Measurements from ENCODE around the gene SENP3.

Gene SENP3

GRCh38 chr17:7557147-7557764, 4.5 kb upstream of the SENP3 start:
- DNase-seq: no peak
- Histone ChIP-seq H3K36me3 (peaks cover 6% of the 10 kb centered on the region; the same call in 1 of the 2 replicates), H3K27ac (no peak overlapping the region), H3K4me3 (ENCODE audit: low read depth, low read length) (no peak overlapping the region), H3K27me3 (ENCODE audit: insufficient read depth, low read depth, severe bottlenecking) (no peaks in the 10 kb centered on the region), H3K9me3 (ENCODE audit: severe bottlenecking) (no peaks in the 10 kb centered on the region)
- TF ChIP-seq CTCF (IDR thresholded peaks at IDR 0.05; ENCODE audit: low read depth, low read length): no peak

GRCh38 chr17:7557775-7558543, 3.8 kb upstream of the SENP3 start:
- Histone ChIP-seq H3K27ac (no peak overlapping the region), H3K27me3 (ENCODE audit: insufficient read depth, low read depth, severe bottlenecking) (no peaks in the 10 kb centered on the region), H3K9me3 (ENCODE audit: severe bottlenecking) (no peaks in the 10 kb centered on the region), H3K36me3 (peaks cover 9% of the 10 kb centered on the region), H3K4me3 (ENCODE audit: low read depth, low read length) (no peak overlapping the region)
- no peak for TF ChIP-seq CTCF (IDR thresholded peaks at IDR 0.05; ENCODE audit: low read depth, low read length)
- peak; percentile 30 for DNase-seq

- H3K27ac ChIP-seq: no peak within 1 kb of the TSS
- no peak within 1 kb of the TSS for H3K4me3 ChIP-seq (ENCODE audit: low read depth, low read length)
- no peak for TF ChIP-seq CTCF (IDR thresholded peaks at IDR 0.05; ENCODE audit: low read depth, low read length)
These were observed 3.0 kb upstream of the SENP3 start, which contains the start of gene TNFSF13 for GRCh38 chr17:7558544-7559319. TNFSF13 (plus strand) TSS chr17:7558750; CDS start chr17:7559040, 290 bp downstream.

GRCh38 chr17:7559320-7560171, 2.2 kb upstream of the SENP3 start:
- TF ChIP-seq CTCF (IDR thresholded peaks at IDR 0.05; ENCODE audit: low read depth, low read length): no peak
- no peak for DNase-seq
- Histone ChIP-seq H3K27me3 (ENCODE audit: insufficient read depth, low read depth, severe bottlenecking) (no peaks in the 10 kb centered on the region), H3K9me3 (ENCODE audit: severe bottlenecking) (no peaks in the 10 kb centered on the region), H3K27ac (no peak overlapping the region), H3K4me3 (ENCODE audit: low read depth, low read length) (no peak overlapping the region), H3K36me3 (peaks cover 22% of the 10 kb centered on the region)

More at GRCh38 chr17:7558544-7559319, 3.0 kb upstream of the SENP3 start, which contains the start of gene TNFSF13:
- H3K9me3 ChIP-seq (ENCODE audit: severe bottlenecking): no peaks in the 10 kb centered on the region
- DNase-seq: no peak
- no peaks in the 10 kb centered on the region for H3K27me3 ChIP-seq (ENCODE audit: insufficient read depth, low read depth, severe bottlenecking)
- H3K36me3 ChIP-seq: peaks cover 15% of the 10 kb centered on the region

All from WERI-Rb-1 (cell line).